ENCODE data around the gene RRP7A.
"Not testable (repeated sequence)": the region's sequence is repeated elsewhere in the genome, so short reads cannot be mapped to it uniquely, and the experiment has no call there.

Gene RRP7A

DNA sequence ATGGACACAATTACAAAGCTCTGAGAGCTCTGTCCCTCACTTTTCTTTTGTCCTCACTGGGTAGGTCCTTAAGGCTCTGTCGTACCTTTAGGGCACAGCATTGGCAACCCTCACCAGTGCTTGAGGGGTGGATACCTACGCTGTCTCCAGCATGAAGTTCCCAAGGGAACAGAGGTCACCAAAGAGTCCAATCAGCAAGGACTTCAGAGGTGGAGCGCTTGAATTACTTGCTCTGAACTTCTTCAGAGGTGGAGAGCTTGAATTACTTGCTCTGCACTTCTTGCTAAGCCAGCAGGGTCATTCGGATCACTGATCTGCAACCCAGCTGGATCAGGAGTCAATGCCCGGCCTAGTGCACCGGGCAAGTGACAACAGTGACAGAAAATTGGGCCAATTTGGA, 35.1 kb downstream of the RRP7A start:
- TF ChIP-seq ZNF274 (IDR thresholded peaks at IDR 0.05; ENCODE audit: low read depth, low read length) (no peak), YY1 (IDR thresholded peaks at IDR 0.05; ENCODE audit: insufficient read depth, insufficient read length) (no peak), SUZ12 (IDR thresholded peaks at IDR 0.05; ENCODE audit: extremely low read depth, insufficient read depth, insufficient read length) (no peak)
- DNase-seq (ENCODE audit: low read depth, low spot score) = no peak

DNA sequence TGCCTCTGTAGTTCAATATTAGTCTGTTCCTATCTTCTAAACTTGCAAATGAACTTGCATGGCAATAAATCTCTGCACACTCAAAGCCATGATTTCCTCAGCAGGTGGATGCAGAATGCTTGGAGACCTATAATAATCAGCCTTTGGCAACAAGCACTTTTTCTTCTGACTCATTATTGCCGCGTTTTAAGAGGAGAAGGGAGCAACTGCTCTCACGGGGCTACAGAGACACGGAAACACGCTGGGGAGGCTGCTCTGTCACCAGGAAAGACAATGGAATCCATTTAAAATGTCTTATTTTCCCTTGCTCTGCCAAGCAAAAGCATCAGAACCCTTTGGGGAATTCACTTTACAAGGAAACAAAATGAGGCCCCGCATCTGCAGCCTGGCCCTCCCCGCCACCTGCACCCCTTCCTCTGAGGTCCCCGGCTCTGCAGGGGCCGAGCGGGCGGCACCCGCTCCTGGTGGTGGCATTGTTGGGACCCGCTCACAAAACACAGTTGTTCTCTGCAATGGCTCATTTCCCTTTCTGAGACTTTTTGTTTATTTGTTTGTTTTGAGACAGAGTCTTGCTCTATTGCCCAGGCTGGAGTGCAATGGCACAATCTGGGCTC, 35.9 kb downstream of the RRP7A start:
- not testable (repeated sequence) for H3K4me1 ChIP-seq (ENCODE audit: insufficient read depth, insufficient read length); H3K9me3 ChIP-seq (ENCODE audit: insufficient read depth, low read length); H3K36me3 ChIP-seq (ENCODE audit: insufficient read depth, insufficient read length, low read length); H3K4me3 ChIP-seq (ENCODE audit: insufficient read length, low read depth); H3K9ac ChIP-seq (ENCODE audit: insufficient read length, low read depth); DNase-seq (ENCODE audit: low read depth, low spot score); H3K27me3 ChIP-seq (ENCODE audit: insufficient read depth, insufficient read length)

More for the DNA sequence above, 35.1 kb downstream of the RRP7A start:
- Histone ChIP-seq H3K9ac (ENCODE audit: insufficient read length, low read depth) (no peak overlapping the region), H3K27me3 (ENCODE audit: insufficient read depth, insufficient read length) (no peaks in the 10 kb centered on the region), H3K36me3 (ENCODE audit: insufficient read depth, insufficient read length, low read length) (no peaks in the 10 kb centered on the region), H3K9me3 (ENCODE audit: insufficient read depth, low read length) (no peaks in the 10 kb centered on the region), H3K4me3 (ENCODE audit: insufficient read length, low read depth) (no peak overlapping the region), H3K4me1 (ENCODE audit: insufficient read depth, insufficient read length) (no peaks in the 10 kb centered on the region)

DNA sequence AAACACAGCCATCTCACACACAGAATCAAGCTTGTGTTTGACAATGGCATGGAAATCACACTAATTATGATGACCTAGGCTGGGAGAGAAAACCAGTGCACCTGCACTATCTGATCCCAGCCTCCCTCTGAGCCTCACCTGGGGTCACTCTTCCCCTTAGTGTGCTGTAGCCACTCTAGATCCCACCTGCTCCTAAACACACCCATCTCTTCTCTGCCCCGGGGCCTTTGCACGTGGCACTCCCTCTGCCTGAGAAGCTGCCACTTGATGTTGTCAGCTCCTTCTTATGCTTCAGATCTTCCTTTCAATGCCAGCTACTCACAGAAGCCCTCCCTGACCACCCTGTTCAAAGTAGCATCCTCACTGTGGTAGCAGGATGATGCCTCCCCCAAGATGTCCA, 44.5 kb downstream of the RRP7A start:
- no peaks in the 10 kb centered on the region for H3K36me3 ChIP-seq (ENCODE audit: insufficient read depth, insufficient read length, low read length)
- H3K27me3 ChIP-seq (ENCODE audit: insufficient read depth, insufficient read length) = no peaks in the 10 kb centered on the region
- no peak for DNase-seq (ENCODE audit: low read depth, low spot score)
- TF ChIP-seq YY1 (IDR thresholded peaks at IDR 0.05; ENCODE audit: insufficient read depth, insufficient read length) (no peak), ZNF274 (IDR thresholded peaks at IDR 0.05; ENCODE audit: low read depth, low read length) (no peak), SUZ12 (IDR thresholded peaks at IDR 0.05; ENCODE audit: extremely low read depth, insufficient read depth, insufficient read length) (no peak)
- H3K4me3 ChIP-seq (ENCODE audit: insufficient read length, low read depth) = no peak overlapping the region
- no peak overlapping the region for H3K9ac ChIP-seq (ENCODE audit: insufficient read length, low read depth)
- no peaks in the 10 kb centered on the region for H3K4me1 ChIP-seq (ENCODE audit: insufficient read depth, insufficient read length)
- H3K9me3 ChIP-seq (ENCODE audit: insufficient read depth, low read length) = no peaks in the 10 kb centered on the region

DNA sequence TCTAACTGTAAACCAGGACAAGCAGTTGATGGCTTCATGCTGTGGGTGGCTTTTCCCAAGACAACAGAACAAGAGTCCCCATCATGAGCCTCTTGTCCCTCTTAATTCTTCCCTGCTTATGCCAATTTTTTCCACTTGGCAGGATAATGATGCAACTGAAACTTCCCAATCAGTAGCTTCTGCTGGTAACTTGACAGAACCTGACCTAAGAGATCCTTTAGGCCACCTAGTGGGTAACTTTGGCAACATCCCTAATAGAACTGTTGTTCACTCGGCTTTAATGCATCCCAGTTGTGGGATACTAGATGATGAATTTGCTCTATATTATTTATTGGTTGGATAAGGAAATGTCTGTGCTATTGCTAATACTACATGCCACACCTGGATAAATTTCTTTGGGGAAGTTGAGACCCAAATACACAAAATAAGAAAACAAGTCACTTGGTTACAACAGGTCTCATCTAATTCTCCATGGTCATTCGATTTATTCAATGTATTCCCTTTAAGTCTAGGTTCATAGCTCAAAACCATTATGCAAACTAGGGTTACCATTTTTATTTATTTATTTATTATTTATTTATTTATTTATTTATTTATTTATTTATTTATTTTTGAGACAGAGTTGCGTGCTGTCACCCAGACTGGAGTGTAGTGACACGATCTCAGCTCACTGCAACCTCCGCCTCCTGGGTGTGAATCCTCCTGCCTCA, 46.0 kb downstream of the RRP7A start:
- no peak overlapping the region for H3K4me3 ChIP-seq (ENCODE audit: insufficient read length, low read depth)
- no peak overlapping the region for H3K9ac ChIP-seq (ENCODE audit: insufficient read length, low read depth)
- TF ChIP-seq YY1 (IDR thresholded peaks at IDR 0.05; ENCODE audit: insufficient read depth, insufficient read length) (no peak), SUZ12 (IDR thresholded peaks at IDR 0.05; ENCODE audit: extremely low read depth, insufficient read depth, insufficient read length) (no peak), ZNF274 (IDR thresholded peaks at IDR 0.05; ENCODE audit: low read depth, low read length) (no peak)
- H3K36me3 ChIP-seq (ENCODE audit: insufficient read depth, insufficient read length, low read length) = no peaks in the 10 kb centered on the region
- DNase-seq (ENCODE audit: low read depth, low spot score) = no peak
- H3K9me3 ChIP-seq (ENCODE audit: insufficient read depth, low read length) = no peaks in the 10 kb centered on the region
- no peaks in the 10 kb centered on the region for H3K4me1 ChIP-seq (ENCODE audit: insufficient read depth, insufficient read length)
- no peaks in the 10 kb centered on the region for H3K27me3 ChIP-seq (ENCODE audit: insufficient read depth, insufficient read length)

DNA sequence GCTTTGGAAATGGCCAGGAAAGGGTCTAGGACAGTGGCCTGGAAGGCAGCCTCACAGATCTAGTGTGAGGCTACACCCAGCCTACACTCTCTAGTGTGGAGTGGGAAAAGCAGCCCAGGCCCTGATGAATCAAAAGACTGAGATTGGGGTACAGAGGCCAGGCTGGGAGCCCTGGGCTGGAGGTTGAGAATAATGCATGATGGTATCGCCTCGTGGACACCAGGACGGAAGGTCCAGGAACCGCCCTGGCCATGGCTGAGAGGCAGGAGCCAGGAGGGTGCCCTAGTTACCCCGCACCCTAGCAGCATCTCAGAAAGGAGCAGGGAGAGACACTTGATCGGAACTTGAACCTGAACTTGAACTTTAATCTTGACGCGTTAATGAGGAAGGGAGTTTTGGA, 46.9 kb downstream of the RRP7A start:
- Histone ChIP-seq H3K4me3 (ENCODE audit: insufficient read length, low read depth) (no peak overlapping the region), H3K36me3 (ENCODE audit: insufficient read depth, insufficient read length, low read length) (no peaks in the 10 kb centered on the region), H3K9ac (ENCODE audit: insufficient read length, low read depth) (no peak overlapping the region), H3K9me3 (ENCODE audit: insufficient read depth, low read length) (no peaks in the 10 kb centered on the region), H3K4me1 (ENCODE audit: insufficient read depth, insufficient read length) (no peaks in the 10 kb centered on the region), H3K27me3 (ENCODE audit: insufficient read depth, insufficient read length) (no peaks in the 10 kb centered on the region)
- DNase-seq (ENCODE audit: low read depth, low spot score) = no peak
- TF ChIP-seq ZNF274 (IDR thresholded peaks at IDR 0.05; ENCODE audit: low read depth, low read length) (no peak), SUZ12 (IDR thresholded peaks at IDR 0.05; ENCODE audit: extremely low read depth, insufficient read depth, insufficient read length) (no peak), YY1 (IDR thresholded peaks at IDR 0.05; ENCODE audit: insufficient read depth, insufficient read length) (no peak)

DNA sequence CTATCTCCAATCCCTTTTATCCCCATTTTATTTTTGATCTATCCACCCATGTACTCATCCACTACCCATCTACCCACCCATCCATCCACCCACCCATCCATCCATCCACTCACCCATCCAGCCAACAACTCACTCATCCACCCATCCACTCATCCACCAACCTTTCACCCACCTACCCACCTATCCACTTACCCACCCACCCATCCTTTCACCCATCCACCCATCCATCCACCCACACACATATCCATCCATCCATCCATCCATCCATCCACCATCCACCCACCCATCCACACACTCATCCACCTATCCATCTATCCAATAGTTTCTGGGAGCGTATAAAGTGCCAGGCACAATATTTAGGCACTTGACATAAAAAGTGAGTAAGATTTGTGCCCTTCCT, 48.2 kb downstream of the RRP7A start:
- Histone ChIP-seq H3K36me3 (ENCODE audit: insufficient read depth, insufficient read length, low read length) (no peaks in the 10 kb centered on the region), H3K27me3 (ENCODE audit: insufficient read depth, insufficient read length) (no peaks in the 10 kb centered on the region), H3K4me1 (ENCODE audit: insufficient read depth, insufficient read length) (no peaks in the 10 kb centered on the region), H3K9ac (ENCODE audit: insufficient read length, low read depth) (no peak overlapping the region), H3K9me3 (ENCODE audit: insufficient read depth, low read length) (no peaks in the 10 kb centered on the region), H3K4me3 (ENCODE audit: insufficient read length, low read depth) (no peak overlapping the region)
- TF ChIP-seq ZNF274 (IDR thresholded peaks at IDR 0.05; ENCODE audit: low read depth, low read length) = no peak
- TF ChIP-seq SUZ12 (IDR thresholded peaks at IDR 0.05; ENCODE audit: extremely low read depth, insufficient read depth, insufficient read length) = no peak
- no peak for TF ChIP-seq YY1 (IDR thresholded peaks at IDR 0.05; ENCODE audit: insufficient read depth, insufficient read length)
- DNase-seq (ENCODE audit: low read depth, low spot score) = no peak

DNA sequence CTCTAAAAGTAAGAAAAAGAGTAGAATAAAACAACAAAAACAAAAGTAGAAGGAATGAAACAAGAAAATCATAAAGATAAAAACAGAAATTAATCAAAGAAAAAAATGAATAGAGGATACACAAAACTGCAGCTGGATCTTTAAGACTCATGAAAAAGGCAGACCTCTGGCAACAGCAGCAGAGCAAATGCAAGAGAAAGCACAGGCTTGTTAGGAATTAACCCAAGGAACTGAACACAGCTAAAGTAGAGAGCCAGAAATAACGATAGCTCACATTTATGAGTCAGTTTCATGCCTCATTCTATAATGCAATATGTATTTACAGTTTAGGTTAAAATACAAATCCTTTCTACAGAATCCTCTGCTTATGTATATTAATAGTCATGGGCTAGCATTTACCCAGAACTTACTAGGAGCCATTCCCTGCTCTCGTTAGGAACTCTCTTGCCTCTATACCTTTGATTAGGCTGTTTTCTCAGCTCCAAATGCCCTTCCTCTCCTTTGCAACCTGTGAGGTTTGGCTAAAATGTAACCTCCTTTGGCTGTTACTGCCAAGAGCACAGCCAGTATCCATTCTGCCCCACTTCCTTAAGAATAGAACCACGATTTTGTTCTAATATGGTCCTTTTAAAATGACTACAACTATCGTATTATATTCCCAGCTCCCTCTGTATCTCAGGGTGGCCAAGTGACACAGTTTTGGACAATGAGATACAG, 49.1 kb downstream of the RRP7A start:
- Histone ChIP-seq H3K27me3 (ENCODE audit: insufficient read depth, insufficient read length) (no peaks in the 10 kb centered on the region), H3K36me3 (ENCODE audit: insufficient read depth, insufficient read length, low read length) (no peaks in the 10 kb centered on the region), H3K4me1 (ENCODE audit: insufficient read depth, insufficient read length) (no peaks in the 10 kb centered on the region), H3K4me3 (ENCODE audit: insufficient read length, low read depth) (no peak overlapping the region), H3K9me3 (ENCODE audit: insufficient read depth, low read length) (no peaks in the 10 kb centered on the region), H3K9ac (ENCODE audit: insufficient read length, low read depth) (no peak overlapping the region)
- TF ChIP-seq ZNF274 (IDR thresholded peaks at IDR 0.05; ENCODE audit: low read depth, low read length) = no peak
- DNase-seq (ENCODE audit: low read depth, low spot score) = no peak

All from NT2/D1 (cell line).